Hypothalamus (tissue), 51 donors: Measurements from ENCODE around the gene CLIP4.

Experiments used
- DNase-seq, 51 donors: peaks; one replicate each; lab custom pipeline; 2025; lab: John Stamatoyannopoulos, UW

CLIP4 gene

DNA sequence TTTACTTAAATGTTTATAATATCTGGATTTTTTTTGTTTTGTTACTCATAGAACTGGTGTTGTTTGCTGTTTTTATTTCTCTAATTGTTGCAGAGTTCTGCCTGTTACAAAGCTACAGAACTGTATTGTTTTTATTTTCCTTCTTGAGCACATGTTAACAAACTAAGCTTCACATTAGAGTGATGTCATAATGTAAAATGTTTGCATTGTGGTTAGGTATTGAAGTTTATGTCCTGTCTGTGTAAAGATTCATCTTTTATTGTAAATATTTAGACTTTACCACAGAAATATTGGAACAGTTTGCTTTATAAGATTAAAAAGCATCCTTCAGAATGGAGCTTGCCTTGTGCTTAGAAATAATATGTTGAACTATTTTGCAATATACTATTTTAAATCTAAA is 67.7 kb downstream of the CLIP4 start:
- DNase-seq = no peak

DNA sequence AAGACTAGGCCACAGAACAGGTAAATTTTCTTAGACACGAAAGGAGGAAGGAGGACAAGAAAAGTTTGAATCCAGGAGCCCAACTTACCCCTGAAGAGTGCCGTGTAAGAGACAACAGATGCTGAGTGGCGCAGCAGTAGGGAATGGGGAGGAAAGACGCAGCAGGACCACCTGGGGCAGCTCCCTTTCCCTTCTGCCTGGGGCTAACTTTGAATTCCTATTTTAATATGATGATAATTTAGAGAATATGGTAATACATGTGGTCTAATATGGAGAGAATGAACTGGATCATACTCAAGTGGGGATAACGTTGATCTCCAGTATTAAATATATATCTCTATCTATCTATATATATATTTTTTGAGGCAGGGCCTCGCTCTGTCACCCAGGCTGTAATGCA is 69.3 kb downstream of the CLIP4 start:
- DNase-seq = no peak

DNA sequence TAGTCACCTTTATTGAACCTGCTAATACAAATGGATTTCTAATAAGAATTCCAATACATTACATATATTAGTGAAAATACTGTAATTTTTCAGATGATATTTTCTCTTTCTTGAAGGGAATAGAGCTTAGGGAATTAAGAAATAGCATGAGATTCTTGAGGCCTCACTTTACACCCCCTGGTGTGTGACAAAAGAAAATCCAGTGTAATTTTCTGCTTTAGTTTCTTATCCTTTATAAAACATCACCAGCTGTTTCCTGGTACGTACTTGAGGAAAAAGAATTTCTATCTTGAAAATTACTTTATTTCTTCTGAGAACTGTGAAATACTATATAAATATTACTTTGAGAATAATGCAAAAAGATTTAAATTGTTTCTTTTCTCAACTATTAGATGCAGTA is 71.6 kb downstream of the CLIP4 start:
- no peak for DNase-seq

DNA sequence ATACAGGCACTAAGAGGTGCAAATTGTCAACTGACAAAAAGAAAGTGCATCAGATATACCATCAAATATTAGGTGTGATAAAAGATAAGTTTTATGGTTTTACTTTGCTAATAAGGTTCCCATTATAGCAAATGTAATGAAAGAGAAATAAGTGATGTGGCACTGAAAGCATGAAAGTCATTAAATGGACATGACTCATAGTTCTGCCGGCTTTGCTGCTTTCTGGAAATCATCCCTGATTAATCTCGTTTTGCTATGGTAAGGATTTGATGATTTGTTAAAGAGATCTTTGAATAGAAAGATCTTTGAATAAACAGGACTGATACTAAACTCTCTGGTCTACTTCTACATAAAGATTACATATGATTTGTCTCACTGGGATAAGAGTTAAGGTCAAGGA is 72.7 kb downstream of the CLIP4 start:
- no peak for DNase-seq

DNA sequence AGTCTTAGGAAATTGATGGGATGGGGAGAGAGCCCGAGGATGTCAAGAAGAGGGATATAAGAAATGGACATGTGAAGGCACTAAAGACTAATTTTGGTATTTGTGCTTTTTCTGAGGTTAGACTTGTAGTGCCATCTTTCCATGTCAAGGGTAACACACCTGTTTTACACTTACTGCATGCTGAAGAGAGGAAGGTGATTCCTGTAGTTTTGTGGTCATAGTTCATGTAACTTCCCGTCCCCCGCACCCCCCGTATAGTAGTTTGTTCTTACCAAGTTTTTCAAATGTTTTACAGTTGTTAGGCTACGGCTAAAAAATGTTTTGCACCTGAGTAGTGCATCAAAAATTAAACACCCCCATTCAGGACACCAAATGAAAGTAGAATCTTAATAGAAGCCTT is 73.8 kb downstream of the CLIP4 start:
- no peak for DNase-seq

DNA sequence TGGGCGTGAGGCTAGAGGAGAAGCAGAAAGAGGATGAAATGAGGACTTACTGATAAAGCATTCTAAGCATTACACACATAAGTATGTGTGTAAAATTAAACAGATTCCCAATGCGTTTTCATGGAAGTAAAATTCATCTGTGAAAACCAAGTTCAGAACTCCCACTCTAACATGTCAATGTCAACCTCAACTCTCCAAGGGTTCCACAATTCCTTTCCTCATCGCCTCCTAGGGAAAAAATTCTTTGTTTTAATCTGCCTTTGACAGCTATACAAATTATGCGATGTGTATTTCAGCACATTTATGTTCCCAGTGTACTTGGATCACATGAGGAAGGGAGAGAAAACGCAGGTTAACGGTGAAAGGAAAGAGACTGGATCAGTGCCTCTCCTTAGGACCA is 76.6 kb downstream of the CLIP4 start:
- no peak for DNase-seq

DNA sequence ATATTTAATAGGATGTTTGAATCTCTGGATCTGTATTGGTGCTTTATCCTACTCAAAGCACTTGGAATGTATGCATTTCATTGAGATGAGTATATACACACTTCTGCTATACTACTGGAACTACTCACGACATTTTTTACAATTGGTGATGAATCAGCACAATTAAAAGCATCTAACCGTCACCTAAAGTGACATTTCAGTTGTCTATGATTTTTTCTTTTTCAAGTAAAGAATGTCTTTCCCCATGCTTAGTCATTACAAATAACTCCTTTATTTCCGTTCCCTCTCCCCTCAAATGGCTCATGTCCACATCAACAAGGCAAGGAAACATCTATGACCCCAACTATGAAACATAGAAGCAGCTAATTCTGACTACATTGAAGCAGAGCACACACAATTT is 77.3 kb downstream of the CLIP4 start:
- DNase-seq = no peak

DNA sequence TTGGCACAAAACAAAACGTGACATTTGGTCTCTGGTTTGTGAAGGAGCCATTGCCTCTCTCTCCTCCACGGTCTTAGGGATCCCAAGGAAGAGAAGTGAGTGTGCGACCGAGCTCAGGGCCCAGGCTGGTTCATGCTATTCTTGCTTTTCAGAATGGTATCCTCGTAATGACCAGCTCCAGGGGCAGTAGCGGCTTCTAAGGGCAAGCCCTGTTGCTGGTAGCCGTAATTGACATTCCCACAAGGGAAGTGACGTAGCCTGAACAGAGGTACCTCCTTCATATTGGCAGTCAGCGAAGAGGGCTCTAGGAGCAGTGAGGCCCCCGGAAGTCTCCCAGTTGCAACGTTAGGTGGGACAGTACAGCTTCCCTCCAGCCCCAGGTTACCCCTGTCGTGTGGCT is 77.9 kb downstream of the CLIP4 start:
- no peak for DNase-seq

DNA sequence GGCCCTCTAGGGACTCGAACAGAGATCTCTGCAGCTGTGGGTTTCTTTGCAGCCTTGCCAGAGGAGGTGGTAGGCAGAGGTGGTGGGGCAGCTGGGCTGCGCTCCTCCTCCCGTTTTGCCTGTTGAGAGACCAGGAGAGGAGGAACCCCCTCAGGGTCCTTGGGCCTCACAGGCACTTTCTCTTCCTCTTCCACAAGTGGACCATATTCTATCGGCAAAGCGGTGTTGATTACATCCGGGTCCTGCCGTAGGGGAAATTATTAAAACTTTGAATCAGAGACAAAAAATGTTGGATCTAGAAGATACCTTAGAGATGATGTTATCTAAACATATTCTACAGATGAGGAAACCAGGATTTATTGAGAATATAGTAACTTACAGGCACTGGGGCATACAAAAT is 78.5 kb downstream of the CLIP4 start:
- DNase-seq = no peak

DNA sequence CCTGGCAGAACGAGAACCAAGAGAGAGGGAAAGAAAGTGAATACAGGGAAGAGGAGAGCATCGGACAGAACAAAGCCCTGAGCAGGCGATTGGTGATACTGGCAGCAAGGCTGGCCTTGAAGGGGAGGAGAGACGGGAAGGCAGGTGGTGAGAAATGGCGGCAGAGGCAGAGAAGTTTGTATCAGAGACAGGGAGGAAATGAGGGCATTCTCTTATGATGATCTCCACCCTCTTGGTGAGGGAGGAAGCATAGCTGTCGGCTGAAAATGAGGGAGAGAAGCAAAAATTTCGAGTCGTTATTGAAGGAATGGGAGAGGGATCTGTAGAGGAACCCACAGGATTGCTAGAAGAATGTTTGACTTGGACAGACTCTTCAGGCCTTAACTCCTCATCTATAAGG is 80.6 kb downstream of the CLIP4 start:
- DNase-seq = no peak

DNA sequence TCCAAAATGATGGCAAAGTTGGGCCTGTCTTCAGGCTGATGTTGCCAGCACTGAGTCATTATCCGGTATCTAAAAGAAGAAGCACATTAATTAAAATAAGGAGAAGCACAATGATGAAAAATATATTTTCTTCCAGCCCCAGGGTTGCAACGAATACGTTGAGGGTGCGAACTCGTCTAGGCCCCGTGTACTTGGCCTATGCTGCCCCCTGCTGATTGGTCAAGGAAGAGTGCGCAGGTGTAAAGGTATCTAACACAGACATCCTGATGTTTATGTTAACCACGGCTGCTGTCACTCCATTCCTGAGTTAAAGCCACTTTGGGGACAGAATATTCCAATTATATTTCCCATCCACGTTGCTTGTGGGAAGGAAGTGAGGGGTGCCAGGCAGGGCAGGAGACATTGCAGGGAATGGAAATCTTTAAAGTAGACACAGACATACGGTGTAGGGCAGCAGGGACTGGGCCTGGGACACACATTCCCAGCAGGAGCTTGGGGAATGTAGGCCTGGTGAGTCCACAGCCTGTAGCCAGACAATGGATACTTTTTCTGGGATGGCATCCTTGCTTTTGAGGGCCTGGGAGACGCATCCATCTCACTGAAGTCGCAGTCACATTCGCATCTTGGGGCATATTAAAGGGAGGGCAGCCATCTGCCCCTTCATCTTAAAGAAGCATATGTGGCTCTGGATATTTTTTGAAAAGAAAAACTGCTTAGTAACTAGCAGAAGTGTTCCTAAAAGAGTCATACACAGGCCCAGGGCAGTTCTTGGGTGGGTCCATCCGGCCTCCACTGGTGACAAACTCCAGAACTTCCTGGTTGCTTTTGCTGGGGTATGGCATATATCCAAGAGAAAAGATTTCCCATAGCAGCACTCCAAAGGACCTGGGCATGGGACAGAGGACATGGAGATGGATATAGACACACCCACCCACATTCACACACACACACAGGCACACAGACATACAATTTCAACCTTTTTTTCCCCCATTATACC is 81.9 kb downstream of the CLIP4 start:
- DNase-seq = peak in 39 of 51 donors; percentile 2 to 78 (median 39)

DNA sequence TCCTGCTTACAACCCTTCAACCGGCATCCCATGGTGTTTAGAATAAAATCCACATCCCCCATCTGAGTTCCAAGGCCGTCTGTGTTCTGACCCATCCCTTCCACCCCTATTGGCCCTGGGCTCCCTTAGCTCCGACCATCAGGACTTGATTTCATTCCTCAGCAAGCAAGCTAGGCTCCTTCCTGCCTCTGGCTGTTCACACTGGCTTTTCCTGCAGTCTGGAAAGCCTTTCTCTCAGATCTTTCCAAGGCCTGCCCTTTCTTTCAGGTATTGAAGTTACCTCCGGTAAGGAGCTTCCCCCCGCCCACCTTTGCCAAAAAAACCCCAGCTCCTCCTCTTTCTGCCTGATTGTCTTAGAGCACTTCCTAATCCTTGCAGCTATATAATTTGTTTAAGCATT is 86.8 kb downstream of the CLIP4 start:
- no peak for DNase-seq

DNA sequence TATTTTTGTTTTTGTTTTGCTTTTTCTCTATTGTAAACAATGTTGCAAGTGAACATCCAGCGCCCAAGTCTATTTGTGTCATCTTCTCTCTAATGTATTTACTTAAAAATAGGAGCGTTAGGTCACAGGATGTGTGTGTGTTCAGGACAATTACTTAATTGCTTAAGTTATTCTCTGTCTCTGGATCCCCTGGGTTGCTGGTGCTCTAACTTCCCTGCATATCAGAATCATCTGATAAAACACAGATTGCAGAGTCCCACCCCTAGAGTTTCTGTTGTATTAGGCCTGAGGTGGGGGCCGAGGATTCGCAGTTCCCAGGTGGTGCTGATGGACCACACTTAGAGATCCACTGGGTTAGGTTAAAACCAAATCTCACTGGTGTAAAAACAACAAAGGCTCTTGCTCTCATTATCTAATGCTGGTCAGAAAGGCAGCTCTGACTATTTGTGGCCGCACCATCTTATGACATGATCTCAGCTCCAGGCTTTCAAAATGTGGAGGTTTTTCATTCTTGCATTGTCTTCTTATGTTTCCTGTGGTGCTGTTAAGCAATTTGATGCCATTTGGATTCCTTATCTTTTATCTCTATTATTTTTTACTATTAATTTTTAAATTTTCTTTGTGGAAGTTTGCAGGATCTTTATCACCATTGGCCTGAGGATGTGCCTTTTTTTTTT is 87.7 kb downstream of the CLIP4 start:
- DNase-seq = no peak

DNA sequence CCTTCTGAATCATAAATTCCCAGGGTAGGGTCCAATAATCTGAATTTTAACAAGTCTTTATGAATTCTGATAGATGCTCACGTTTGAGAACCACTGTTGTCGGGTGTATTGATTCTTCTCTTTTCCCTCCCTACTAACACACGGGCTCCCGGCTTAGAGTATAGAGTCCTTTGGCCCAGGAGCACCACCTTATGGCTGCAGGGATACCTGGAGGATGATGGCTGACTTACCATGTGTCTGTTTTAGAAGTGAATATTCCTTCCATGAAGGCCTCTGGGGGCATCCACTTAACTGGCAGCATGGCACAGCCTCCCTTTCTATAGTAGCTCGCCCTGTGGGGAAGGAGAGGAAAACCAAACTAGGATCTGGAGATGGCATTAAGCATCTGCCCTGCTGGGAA is 91.7 kb downstream of the CLIP4 start:
- DNase-seq = no peak

DNA sequence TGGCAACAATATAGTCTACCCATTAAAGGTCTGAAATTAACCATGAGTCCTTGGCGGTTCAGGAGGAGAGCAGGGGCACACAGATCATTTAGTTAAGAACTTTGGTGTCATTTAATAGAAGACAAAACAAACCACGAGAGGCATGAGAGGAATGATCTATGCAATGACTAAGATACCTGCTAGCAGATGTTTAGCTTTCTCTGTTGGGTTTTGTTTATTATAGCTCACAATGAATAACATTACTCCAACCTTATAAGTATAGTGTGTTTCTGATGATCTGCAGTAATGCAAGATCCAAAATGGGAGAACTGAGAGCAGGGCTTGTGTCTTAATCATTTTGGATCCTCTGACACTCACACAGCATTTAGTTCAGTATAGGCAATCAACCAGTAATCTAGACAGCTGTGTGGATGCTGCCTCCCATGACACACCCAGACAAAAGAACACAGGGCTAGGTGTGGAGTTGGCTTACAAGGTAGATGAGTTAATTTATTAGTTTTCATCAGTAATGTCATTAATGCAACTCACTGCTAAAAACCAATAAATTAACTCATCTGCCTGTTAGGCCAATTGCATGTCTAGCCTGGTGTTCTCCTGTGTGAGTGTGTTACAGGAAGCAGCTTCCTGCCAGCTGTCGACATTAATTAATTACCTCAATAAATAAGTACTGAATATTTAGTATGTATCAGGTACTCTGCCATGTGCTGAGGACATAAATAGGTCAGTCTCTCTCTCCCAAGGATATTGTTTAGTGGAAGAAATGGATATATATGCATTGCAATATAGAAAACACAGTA is 92.3 kb downstream of the CLIP4 start:
- no peak for DNase-seq

DNA sequence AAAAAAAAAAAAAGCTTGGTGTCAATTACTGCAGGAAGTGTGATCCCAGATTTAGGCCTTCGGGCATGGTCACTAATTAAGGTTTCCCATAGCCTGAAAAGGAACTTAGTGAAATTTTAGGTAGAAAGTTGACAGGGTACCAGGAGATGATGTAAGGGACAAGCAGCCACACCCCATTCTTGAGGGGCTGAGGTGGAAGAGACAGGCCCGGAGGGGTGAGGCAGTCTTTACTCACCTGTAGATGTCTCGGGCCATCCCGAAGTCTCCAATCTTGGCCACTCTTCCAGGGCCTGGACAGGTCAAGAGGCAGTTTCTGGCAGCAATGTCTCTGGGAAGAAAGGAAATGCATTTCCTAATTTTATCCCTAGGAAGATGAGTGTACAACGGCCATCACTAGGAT is 94.3 kb downstream of the CLIP4 start:
- DNase-seq = no peak

DNA sequence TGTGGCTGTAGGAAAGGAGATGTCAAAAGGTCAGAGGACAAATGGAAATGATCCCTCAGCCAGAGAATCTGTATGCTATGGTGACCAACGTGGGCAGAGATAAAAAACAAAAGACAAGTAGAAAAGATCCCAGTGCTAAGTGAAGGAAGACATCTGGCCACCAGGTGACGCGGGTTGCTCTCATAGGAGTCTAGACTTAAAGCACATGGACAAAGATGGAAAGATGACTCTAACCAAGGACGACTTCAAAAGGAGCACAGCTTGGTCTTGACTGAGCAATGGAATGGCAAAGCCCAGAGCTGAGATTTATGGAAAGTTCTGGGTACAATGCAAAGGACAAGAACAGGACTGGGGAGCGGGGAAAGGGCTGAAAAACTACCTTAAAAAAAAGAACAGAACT is 96.8 kb downstream of the CLIP4 start:
- no peak for DNase-seq

DNA sequence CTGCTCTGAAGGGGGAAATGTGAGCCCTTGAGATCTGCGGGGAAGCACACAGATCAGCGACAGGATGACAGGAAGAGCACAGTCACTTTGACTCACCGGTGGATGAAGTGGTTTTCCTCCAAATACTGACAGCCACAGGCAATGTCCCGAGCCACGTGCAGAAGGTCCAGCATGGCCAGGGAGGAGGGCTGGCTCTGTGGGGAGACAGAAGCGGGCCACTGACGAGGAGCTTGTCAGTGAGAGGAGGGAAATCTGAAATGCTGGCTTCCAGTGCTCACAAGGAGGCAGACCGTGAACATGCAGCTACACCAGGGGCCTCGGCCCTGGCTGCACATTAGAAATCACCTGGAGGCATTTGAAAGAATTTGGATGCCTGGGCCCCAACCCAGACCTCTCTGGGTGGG is 98.7 kb downstream of the CLIP4 start:
- DNase-seq = no peak

DNA sequence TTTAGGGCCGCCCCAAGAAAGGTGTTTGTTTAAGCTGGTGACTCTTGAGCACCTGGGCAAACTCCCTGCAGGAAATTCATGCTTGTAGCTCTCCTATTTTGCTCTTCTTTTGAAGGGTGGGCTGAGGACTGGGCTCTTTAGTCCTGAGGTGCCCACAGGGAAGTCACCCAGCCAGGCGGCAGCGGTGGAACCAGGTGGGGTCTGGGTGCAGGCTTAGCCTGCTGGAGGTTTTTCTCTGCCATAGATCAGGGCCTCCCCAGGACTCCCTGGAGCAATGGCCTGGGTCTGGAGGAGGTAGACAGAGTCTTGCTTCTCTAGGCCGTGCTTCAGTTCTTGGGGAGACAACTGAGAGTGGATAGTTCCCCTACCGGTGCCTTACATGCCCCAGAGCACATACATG is 99.9 kb downstream of the CLIP4 start:
- no peak for DNase-seq

DNA sequence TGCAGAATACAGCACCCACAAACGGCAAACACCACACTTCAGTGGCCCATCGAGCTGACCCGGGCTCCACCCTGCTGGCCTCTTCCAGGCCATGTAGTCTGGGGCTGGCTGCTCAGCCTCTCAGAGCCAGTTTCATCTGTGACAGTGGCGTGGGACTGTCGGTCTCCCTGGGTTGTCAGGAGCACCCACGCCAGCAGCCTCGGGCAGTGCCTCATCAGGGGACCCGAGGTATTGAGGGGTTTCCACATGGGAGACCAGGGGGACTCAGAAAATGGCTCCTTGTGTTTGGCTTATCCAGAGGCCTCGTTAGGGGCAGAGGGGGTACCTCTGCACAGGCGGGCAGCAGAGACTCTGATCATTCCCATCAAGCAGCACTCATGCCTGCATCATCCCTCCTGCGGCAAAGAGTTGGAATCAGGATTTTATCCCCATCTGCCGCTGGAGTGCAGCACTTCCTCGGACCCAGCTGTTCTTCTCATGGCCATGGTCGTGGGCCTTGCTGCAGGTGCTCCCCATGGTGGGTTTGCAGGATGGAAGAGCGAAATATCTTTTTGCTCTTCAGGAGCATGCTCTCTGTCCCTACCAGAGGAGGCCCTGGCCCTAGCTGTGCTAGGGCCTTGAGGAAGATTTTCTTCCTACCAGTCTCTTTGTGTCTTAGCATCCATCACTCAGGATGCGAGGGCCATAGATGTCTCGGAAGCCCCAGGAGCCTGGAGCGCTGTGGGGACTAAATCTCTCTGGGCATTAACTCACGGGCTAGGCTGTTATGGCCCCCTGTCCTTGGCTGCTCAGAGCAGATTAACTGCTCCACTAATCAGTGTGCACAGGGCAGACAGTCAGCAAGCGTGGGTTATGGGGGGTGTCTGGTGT is 100.8 kb downstream of the CLIP4 start:
- DNase-seq = no peak

DNA sequence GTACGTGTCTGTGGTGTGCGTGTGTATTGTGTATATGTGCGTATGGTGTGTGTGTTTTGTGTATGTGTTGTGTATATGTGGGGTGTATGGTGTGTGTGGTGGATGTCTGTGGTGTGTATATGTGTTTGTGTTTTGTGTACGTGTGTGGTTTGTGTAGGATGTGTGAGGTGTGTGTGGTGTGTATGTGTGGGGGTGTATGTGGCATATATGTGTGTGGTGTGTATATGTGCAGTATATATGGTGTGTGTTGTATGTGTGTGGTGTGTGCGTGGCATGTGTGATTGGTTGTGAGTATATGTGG is 101.3 kb downstream of the CLIP4 start:
- DNase-seq = no peak
